ENCODE measurements around the gene ZDHHC7. TPM values are rescaled to one million over a fixed set of nuclear protein-coding genes. Genes with fewer than 3 reads are reported as not detected.

ZDHHC7 gene
- total RNA-seq, 2 experiments from 2014 or later: 39.8 to 44.6 TPM

GRCh38 chr16:85031451-85031850 is 20.1 kb upstream of the ZDHHC7 start:
- no peaks in the 10 kb centered on the region for H3K9me3 ChIP-seq (ENCODE audit: control insufficient read depth in 1 of 2, insufficient read depth in 1 of 2, low read length in 2 of 2)
- ATAC-seq (ENCODE audit: poor library complexity) (no peak), DNase-seq (no peak)
- no peaks in the 10 kb centered on the region for H3K27me3 ChIP-seq (ENCODE audit: control insufficient read depth in 1 of 2, insufficient read depth in 2 of 2, low read length in 2 of 2)
- TF ChIP-seq CTCF (IDR thresholded peaks at IDR 0.05): no peak
- peaks cover 18% of the 10 kb centered on the region for H3K36me3 ChIP-seq (ENCODE audit: insufficient read depth, low read length)
- Mint-ChIP-seq H3K4me3 (peak overlapping the region; percentile 72), H3K4me1 (ENCODE audit: low read depth) (peaks cover 31% of the 10 kb centered on the region), H3K36me3 (ENCODE audit: low read depth) (peaks cover 22% of the 10 kb centered on the region), H3K27me3 (no peaks in the 10 kb centered on the region), H3K9me3 (no peaks in the 10 kb centered on the region), H3K27ac (no peak overlapping the region)
- peaks cover 31% of the 10 kb centered on the region for H3K4me1 ChIP-seq (ENCODE audit: insufficient read depth, low read length)
- no peak overlapping the region for H3K4me3 ChIP-seq (ENCODE audit: low read length)
- ChIA-PET CTCF (no interaction called here), POLR2A (interaction anchor here (3.8 kb wide), 1 partner anchor 20 kb away, joined by 16 read pairs; the partner anchor contains the start of gene ZDHHC7)
- no peak overlapping the region for H3K27ac ChIP-seq (ENCODE audit: low read depth in 1 of 2, low read length in 2 of 2)
- intact Hi-C loops (cut with DNase I, micrococcal nuclease): no loop called here

GRCh38 chr16:85029981-85030401 is 18.7 kb upstream of the ZDHHC7 start:
- no peaks in the 10 kb centered on the region for H3K9me3 ChIP-seq (ENCODE audit: control insufficient read depth in 1 of 2, insufficient read depth in 1 of 2, low read length in 2 of 2)
- ChIA-PET POLR2A (interaction anchor here (3.8 kb wide), 1 partner anchor 18 kb away, joined by 16 read pairs; the partner anchor contains the start of gene ZDHHC7), CTCF (no interaction called here)
- ATAC-seq (ENCODE audit: poor library complexity) (no peak), DNase-seq (no peak)
- no peaks in the 10 kb centered on the region for H3K27me3 ChIP-seq (ENCODE audit: control insufficient read depth in 1 of 2, insufficient read depth in 2 of 2, low read length in 2 of 2)
- Mint-ChIP-seq H3K4me1 (ENCODE audit: low read depth) (peaks cover 40% of the 10 kb centered on the region), H3K27ac (peak overlapping the region; percentile 93), H3K9me3 (no peaks in the 10 kb centered on the region), H3K27me3 (no peaks in the 10 kb centered on the region), H3K36me3 (ENCODE audit: low read depth) (peaks cover 22% of the 10 kb centered on the region), H3K4me3 (no peak overlapping the region)
- H3K27ac ChIP-seq (ENCODE audit: low read depth in 1 of 2, low read length in 2 of 2): no peak overlapping the region
- TF ChIP-seq CTCF (IDR thresholded peaks at IDR 0.05): no peak
- peaks cover 35% of the 10 kb centered on the region for H3K4me1 ChIP-seq (ENCODE audit: insufficient read depth, low read length)
- intact Hi-C loops (cut with DNase I, micrococcal nuclease): loop anchor here (1.0 to 10.0 kb wide), 6 partner anchors 17 to 525 kb away; partner anchors contain the start of genes MEAK7 (in 1 of the 2) and ZDHHC7 (in 1 of the 2)
- no peak overlapping the region for H3K4me3 ChIP-seq (ENCODE audit: low read length)
- H3K36me3 ChIP-seq (ENCODE audit: insufficient read depth, low read length): peaks cover 18% of the 10 kb centered on the region

GRCh38 chr16:85029408-85029784 is 18.1 kb upstream of the ZDHHC7 start:
- peak overlapping the region; percentile 87 for H3K4me3 ChIP-seq (ENCODE audit: low read length)
- intact Hi-C loops (cut with DNase I, micrococcal nuclease): loop anchor here (1.0 to 10.0 kb wide), 6 partner anchors 17 to 525 kb away; partner anchors contain the start of genes MEAK7 (in 1 of the 2) and ZDHHC7 (in 1 of the 2)
- ATAC-seq (ENCODE audit: poor library complexity) (peak; percentile 47), DNase-seq (peak in 12 of 14 experiments; percentile 35 to 88 (median 50))
- peak overlapping the region; percentile 93 for H3K27ac Mint-ChIP-seq
- peak overlapping the region; percentile 46 to 77 for H3K27ac ChIP-seq (ENCODE audit: low read depth in 1 of 2, low read length in 2 of 2)
- H3K36me3 ChIP-seq (ENCODE audit: insufficient read depth, low read length): peaks cover 15% of the 10 kb centered on the region
- H3K9me3 Mint-ChIP-seq: no peaks in the 10 kb centered on the region
- POLR2A ChIA-PET: interaction anchor here (3.8 kb wide), 1 partner anchor 18 kb away, joined by 16 read pairs; the partner anchor contains the start of gene ZDHHC7
- H3K27me3 ChIP-seq (ENCODE audit: control insufficient read depth in 1 of 2, insufficient read depth in 2 of 2, low read length in 2 of 2): no peaks in the 10 kb centered on the region
- no peak for TF ChIP-seq CTCF (IDR thresholded peaks at IDR 0.05)
- peaks cover 35% of the 10 kb centered on the region for H3K4me1 ChIP-seq (ENCODE audit: insufficient read depth, low read length)
- no peaks in the 10 kb centered on the region for H3K27me3 Mint-ChIP-seq
- no peaks in the 10 kb centered on the region for H3K9me3 ChIP-seq (ENCODE audit: control insufficient read depth in 1 of 2, insufficient read depth in 1 of 2, low read length in 2 of 2)
- CTCF ChIA-PET: no interaction called here
- H3K36me3 Mint-ChIP-seq (ENCODE audit: low read depth): peaks cover 22% of the 10 kb centered on the region
- H3K4me3 Mint-ChIP-seq: peak overlapping the region; percentile 98
- H3K4me1 Mint-ChIP-seq (ENCODE audit: low read depth): peaks cover 40% of the 10 kb centered on the region

All from CD4-positive, alpha-beta T cell (primary cell).